ENCODE data around the gene SAMHD1.

Gene SAMHD1

DNA sequence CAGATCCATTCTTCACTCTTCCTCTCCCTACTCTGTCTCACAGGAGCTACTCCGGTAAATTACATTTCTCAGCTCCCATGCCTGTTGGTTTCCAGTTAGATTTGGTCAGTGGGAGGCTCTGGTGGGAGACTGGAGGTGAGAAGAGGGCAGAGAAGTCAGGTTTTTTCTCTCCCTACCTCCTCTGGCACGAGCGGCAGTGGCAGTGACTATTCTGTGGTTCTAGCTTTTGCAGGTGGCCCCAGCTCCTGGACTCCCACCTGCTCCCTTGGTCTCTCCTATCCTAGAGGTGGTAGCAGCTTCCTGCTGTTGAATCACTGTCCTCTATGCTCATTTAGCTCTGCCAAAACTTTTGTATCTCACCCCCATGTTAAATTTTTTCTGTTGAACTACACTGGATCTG lies 57.7 kb downstream of the SAMHD1 start:
- TF ChIP-seq, protein P1, sequence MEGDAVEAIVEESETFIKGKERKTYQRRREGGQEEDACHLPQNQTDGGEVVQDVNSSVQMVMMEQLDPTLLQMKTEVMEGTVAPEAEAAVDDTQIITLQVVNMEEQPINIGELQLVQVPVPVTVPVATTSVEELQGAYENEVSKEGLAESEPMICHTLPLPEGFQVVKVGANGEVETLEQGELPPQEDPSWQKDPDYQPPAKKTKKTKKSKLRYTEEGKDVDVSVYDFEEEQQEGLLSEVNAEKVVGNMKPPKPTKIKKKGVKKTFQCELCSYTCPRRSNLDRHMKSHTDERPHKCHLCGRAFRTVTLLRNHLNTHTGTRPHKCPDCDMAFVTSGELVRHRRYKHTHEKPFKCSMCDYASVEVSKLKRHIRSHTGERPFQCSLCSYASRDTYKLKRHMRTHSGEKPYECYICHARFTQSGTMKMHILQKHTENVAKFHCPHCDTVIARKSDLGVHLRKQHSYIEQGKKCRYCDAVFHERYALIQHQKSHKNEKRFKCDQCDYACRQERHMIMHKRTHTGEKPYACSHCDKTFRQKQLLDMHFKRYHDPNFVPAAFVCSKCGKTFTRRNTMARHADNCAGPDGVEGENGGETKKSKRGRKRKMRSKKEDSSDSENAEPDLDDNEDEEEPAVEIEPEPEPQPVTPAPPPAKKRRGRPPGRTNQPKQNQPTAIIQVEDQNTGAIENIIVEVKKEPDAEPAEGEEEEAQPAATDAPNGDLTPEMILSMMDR (conservative IDR thresholded peaks at IDR 0.05): no peak
- no peak overlapping the region for H3K27ac ChIP-seq

DNA sequence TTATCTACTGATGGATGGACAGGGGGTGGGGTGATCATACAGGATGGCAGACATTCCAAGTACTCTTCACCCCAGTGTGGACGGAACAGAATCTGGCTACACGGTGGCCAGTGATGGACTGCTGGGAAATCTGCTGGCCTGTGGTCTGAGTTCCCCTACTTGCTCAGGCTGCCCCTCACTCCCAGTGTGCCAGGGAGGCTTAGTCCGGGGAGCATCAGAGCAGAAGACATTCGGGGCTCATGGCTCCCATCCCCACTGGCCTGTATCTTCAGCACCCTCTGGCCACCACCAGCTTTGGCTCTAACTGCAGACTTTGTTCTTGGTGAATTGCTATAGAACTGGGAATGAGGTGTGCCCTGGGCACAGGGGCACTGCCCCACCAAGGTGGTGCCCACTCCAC lies 60.3 kb downstream of the SAMHD1 start:
- peak overlapping the region; percentile 42; the same call in 1 of the 2 replicates for H3K27ac ChIP-seq
- TF ChIP-seq, protein P1 (conservative IDR thresholded peaks at IDR 0.05): no peak

GRCh38 chr20:36890586-36890985 lies 60.9 kb downstream of the SAMHD1 start:
- TF ChIP-seq, protein P1 (conservative IDR thresholded peaks at IDR 0.05): no peak
- peak overlapping the region; percentile 42; the same call in 1 of the 2 replicates for H3K27ac ChIP-seq

- TF ChIP-seq, protein P1 (conservative IDR thresholded peaks at IDR 0.05): no peak
Observed at GRCh38 chr20:36888880-36889516, 62.5 kb downstream of the SAMHD1 start.

DNA sequence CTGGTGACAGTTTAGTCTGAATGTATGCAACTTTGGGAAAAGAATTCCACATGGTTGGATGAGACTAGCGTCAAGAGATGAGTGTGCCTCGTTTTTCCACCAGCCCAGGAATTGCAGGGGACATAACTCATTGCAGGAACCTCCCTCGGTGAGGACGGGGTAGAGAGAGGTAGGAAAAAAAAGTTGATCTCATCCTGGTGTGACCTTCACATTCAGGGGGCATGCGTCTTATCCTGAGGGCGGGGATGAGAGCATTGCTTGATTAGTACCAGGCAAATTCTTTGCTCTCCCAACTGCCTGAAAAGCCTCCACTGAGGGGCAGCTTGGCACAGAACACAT lies 63.8 kb downstream of the SAMHD1 start:
- H3K27ac ChIP-seq: no peak overlapping the region
- TF ChIP-seq, protein P1 (conservative IDR thresholded peaks at IDR 0.05): no peak

More at GRCh38 chr20:36888880-36889516, 62.5 kb downstream of the SAMHD1 start:
- H3K27ac ChIP-seq: no peak overlapping the region

DNA sequence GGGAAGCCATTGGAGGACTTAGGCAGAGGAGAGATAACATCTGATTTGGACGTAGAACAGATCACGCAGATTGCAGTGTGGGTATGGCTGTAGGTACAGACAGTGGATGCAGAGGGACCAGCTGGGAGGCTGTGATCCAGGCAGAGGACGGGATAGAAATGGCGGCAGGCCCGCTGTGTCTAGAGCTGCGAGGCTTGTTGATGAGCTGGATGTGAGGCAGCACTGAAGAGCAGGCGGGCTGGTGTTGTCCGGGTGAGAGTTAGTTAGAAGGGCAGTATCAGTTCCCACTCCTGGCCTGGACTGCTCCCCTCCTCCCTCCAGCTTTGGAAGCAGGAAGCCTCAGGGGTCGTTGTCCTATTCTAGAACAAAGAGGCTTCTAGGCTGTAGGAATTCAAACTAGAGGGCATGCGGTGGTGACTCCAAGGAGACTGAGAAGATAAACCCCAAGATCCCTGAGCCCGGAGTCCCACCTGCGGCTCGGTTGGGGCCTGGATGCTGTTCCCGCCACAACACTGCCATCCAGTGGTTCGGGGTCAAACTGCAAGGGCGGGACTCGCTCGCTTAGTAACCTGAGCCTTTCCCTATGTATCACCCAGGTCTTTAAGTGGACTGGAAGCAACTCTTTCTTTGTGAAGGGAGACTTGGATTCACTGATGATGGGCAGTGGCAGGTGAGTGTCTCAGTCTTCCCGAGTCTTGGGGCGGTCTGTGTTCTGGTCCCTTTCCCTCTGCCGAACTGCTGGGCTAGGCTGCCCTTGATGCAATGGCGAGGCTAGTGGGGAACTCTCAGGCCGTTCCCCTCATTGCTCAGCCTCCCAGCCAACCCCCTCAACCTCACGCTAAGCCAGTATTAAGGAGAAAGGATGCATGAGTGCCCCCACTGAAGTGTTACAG lies 64.4 kb downstream of the SAMHD1 start:
- H3K27ac ChIP-seq: peak overlapping the region; percentile 66
- TF ChIP-seq, protein P1 (conservative IDR thresholded peaks at IDR 0.05): peak; percentile 97

GRCh38 chr20:36885356-36885755 lies 66.2 kb downstream of the SAMHD1 start:
- TF ChIP-seq, protein P1 (conservative IDR thresholded peaks at IDR 0.05): peak; percentile 38

More at GRCh38 chr20:36885356-36885755, 66.2 kb downstream of the SAMHD1 start:
- H3K27ac ChIP-seq: no peak overlapping the region
